Smooth muscle cell (in vitro differentiated cells): Measurements from ENCODE around the gene GPHA2. TPM values are rescaled to one million over a fixed set of nuclear protein-coding genes. Genes with fewer than 3 reads are reported as not detected.

ENCODE experiments used
- DNase-seq: peaks from one replicate; lab custom pipeline; 2025; ENCODE audit not compliant: unreplicated experiment; lab: John Stamatoyannopoulos, UW
- H2AFZ ChIP-seq: fragments of 200-600 bp; sonication (generic); 2 replicates; pipeline ENCODE4 v1.6.0; 2016; ENCODE audit warnings: antibody characterized with exemption, low read depth, mild to moderate bottlenecking
- H3F3A ChIP-seq: fragments of 200-600 bp; sonication (generic); 2 replicates; pipeline ENCODE4 v1.6.0; 2017; ENCODE audit warnings: antibody characterized with exemption, low read depth
- H3K27ac ChIP-seq: fragments of 200-600 bp; sonication (generic); 2 replicates; pipeline ENCODE4 v1.5.1; 2016; ENCODE audit warnings: low read depth, mild to moderate bottlenecking
- H3K27me3 ChIP-seq: fragments of 200-600 bp; sonication (generic); 2 replicates; pipeline ENCODE4 v1.6.1; 2016; ENCODE audit warnings: low read depth, mild to moderate bottlenecking
- H3K36me3 ChIP-seq: fragments of 200-600 bp; sonication (generic); 2 replicates; pipeline ENCODE4 v1.5.1; 2016; ENCODE audit warnings: low read depth
- H3K4me1 ChIP-seq: fragments of 200-600 bp; sonication (generic); 2 replicates; pipeline ENCODE4 v1.5.1; 2016; ENCODE audit warnings: low read depth
- H3K4me2 ChIP-seq: fragments of 200-600 bp; sonication (generic); 2 replicates; pipeline ENCODE4 v1.6.0; 2016; ENCODE audit warnings: mild to moderate bottlenecking
- H3K4me3 ChIP-seq: fragments of 200-600 bp; sonication (generic); 2 replicates; pipeline ENCODE4 v1.5.1; 2016; ENCODE audit warnings: mild to moderate bottlenecking
- H3K79me2 ChIP-seq: fragments of 200-600 bp; sonication (generic); 2 replicates; pipeline ENCODE4 v1.6.0; 2016; ENCODE audit warnings: low read depth, mild to moderate bottlenecking
- H3K9ac ChIP-seq: fragments of 200-600 bp; sonication (generic); 2 replicates; pipeline ENCODE4 v1.6.0; 2016; ENCODE audit warnings: low read depth
- H3K9me3 ChIP-seq: fragments of 200-600 bp; sonication (generic); replicated peaks from 2 replicates; pipeline ENCODE4 v1.5.1; 2016; ENCODE audit warnings: low read depth
- H4K20me1 ChIP-seq: fragments of 200-600 bp; sonication (generic); 2 replicates; pipeline ENCODE4 v1.6.0; 2016; ENCODE audit warnings: low read depth
- CTCF ChIP-seq: fragments of 200-600 bp; sonication (generic); IDR thresholded peaks from 2 replicates; pipeline ENCODE4 v1.5.1; 2017; ENCODE audit warnings: borderline replicate concordance, mild to moderate bottlenecking, antibody characterized with exemption; ENCODE audit not compliant: insufficient read depth, poor library complexity, severe bottlenecking
- WGBS: methylation state at CpG from one replicate; pipeline ENCODE4 v1.1.7; 2016; ENCODE audit warnings: low lambda C conversion rate; 5-methylcytosine and 5-hydroxymethylcytosine counted together
- polyA plus RNA-seq: library from polyadenylated mRNA; unstranded; fragments of >200 nt; fragmentation: Nextera tagmentation; extraction: Ambion mirVana; gene quantifications from 2 replicates; pipeline ENCODE4 v1.2.1, GENCODE V29; 2016
- total RNA-seq: library from RNA; depleted of rRNA; stranded (reverse); fragments of >200 nt; gene quantifications from 2 replicates; pipeline ENCODE4 v1.2.3, GENCODE V29; 2014

Gene GPHA2
- total and polyA plus RNA-seq, 2 experiments from 2014 or later, result 0.40 TPM; not detected in 1

GRCh38 chr11:64893194-64894069 lies 42.3 kb downstream of the GPHA2 start:
- H3K27ac ChIP-seq, result no peak overlapping the region
- peaks cover 8% of the 10 kb centered on the region for H3K4me1 ChIP-seq
- no peaks in the 10 kb centered on the region for H3F3A ChIP-seq
- DNase-seq, result no peak
- H4K20me1 ChIP-seq, result no peaks in the 10 kb centered on the region
- 92% methylated on average over 25 of the region's 25 CpGs for WGBS
- H2AFZ ChIP-seq, result no peak overlapping the region
- H3K9ac ChIP-seq, result no peak overlapping the region
- H3K36me3 ChIP-seq, result no peaks in the 10 kb centered on the region
- H3K4me3 ChIP-seq, result peak overlapping the region; percentile 40
- H3K79me2 ChIP-seq, result no peaks in the 10 kb centered on the region
- no peaks in the 10 kb centered on the region for H3K9me3 ChIP-seq
- no peaks in the 10 kb centered on the region for H3K27me3 ChIP-seq
- TF ChIP-seq CTCF, result no peak
- H3K4me2 ChIP-seq, result no peak overlapping the region

- H3K27me3 ChIP-seq, result no peaks in the 10 kb centered on the region
- H3K4me2 ChIP-seq, result no peak overlapping the region
- no peaks in the 10 kb centered on the region for H3K36me3 ChIP-seq
- H3F3A ChIP-seq, result no peaks in the 10 kb centered on the region
- peaks cover 13% of the 10 kb centered on the region for H3K4me1 ChIP-seq
- WGBS, result 96% methylated on average over 10 of the region's 10 CpGs
- no peak for DNase-seq
- H3K9me3 ChIP-seq, result no peaks in the 10 kb centered on the region
- no peak overlapping the region for H3K27ac ChIP-seq
- no peaks in the 10 kb centered on the region for H3K79me2 ChIP-seq
- H3K4me3 ChIP-seq, result peak overlapping the region; percentile 40
- no peak for TF ChIP-seq CTCF
- H2AFZ ChIP-seq, result no peak overlapping the region
- no peak overlapping the region for H3K9ac ChIP-seq
- H4K20me1 ChIP-seq, result no peaks in the 10 kb centered on the region
Observed at GRCh38 chr11:64892838-64893193, 42.9 kb downstream of the GPHA2 start.

GRCh38 chr11:64892411-64892831 lies 43.3 kb downstream of the GPHA2 start:
- no peak overlapping the region for H3K27ac ChIP-seq
- no peak for TF ChIP-seq CTCF
- peak overlapping the region; percentile 40 for H3K4me3 ChIP-seq
- no peak overlapping the region for H2AFZ ChIP-seq
- H3K9me3 ChIP-seq, result no peaks in the 10 kb centered on the region
- no peaks in the 10 kb centered on the region for H4K20me1 ChIP-seq
- 96% methylated on average over 11 of the region's 11 CpGs for WGBS
- no peaks in the 10 kb centered on the region for H3K36me3 ChIP-seq
- H3K27me3 ChIP-seq, result no peaks in the 10 kb centered on the region
- H3K4me1 ChIP-seq, result peaks cover 17% of the 10 kb centered on the region
- no peak for DNase-seq
- H3F3A ChIP-seq, result peaks cover 2% of the 10 kb centered on the region
- no peaks in the 10 kb centered on the region for H3K79me2 ChIP-seq
- H3K9ac ChIP-seq, result no peak overlapping the region
- no peak overlapping the region for H3K4me2 ChIP-seq

- Histone ChIP-seq H3K27ac (no peak overlapping the region), H3K4me1 (peaks cover 18% of the 10 kb centered on the region), H3K9me3 (no peaks in the 10 kb centered on the region), H3K36me3 (no peaks in the 10 kb centered on the region), H3F3A (peaks cover 8% of the 10 kb centered on the region), H3K9ac (no peak overlapping the region), H2AFZ (no peak overlapping the region), H3K79me2 (no peaks in the 10 kb centered on the region), H4K20me1 (no peaks in the 10 kb centered on the region), H3K27me3 (no peaks in the 10 kb centered on the region), H3K4me2 (no peak overlapping the region), H3K4me3 (peak overlapping the region; percentile 40)
- TF ChIP-seq CTCF, result no peak
- WGBS, result 88% methylated on average over 5 of the region's 5 CpGs
- no peak for DNase-seq
Observed at GRCh38 chr11:64891880-64892279, 43.8 kb downstream of the GPHA2 start.
